HepG2 (cell line): Measurements from ENCODE around the gene CHMP1B. TPM values are rescaled to one million over a fixed set of nuclear protein-coding genes. Genes with fewer than 3 reads are reported as not detected.
A peak's percentile ranks its signal among the peaks of the same experiment; 100 is the strongest.

ENCODE experiments used
- FOXA3 ChIP-seq: IDR thresholded peaks from 2 replicates; pipeline ENCODE4 v1.6.1; 2016; ENCODE audit warnings: missing genetic modification reagents, missing compliant biosample characterization
- HDAC1 ChIP-seq: sonication (generic); formaldehyde crosslinking; IDR thresholded peaks from 2 replicates; pipeline ENCODE4 v1.5.1; 2020; ENCODE audit warnings: mild to moderate bottlenecking, missing genetic modification reagents
- HDAC2 ChIP-seq: sonication (generic); formaldehyde crosslinking; IDR thresholded peaks from 2 replicates; pipeline ENCODE4 v1.4.0; 2020; ENCODE audit warnings: missing genetic modification reagents
- HIVEP1 ChIP-seq: sonication (generic); formaldehyde crosslinking; IDR thresholded peaks from 2 replicates; pipeline ENCODE4 v1.4.0; 2020; ENCODE audit warnings: mild to moderate bottlenecking, missing genetic modification reagents
- JDP2 ChIP-seq: sonication (generic); formaldehyde crosslinking; IDR thresholded peaks from 2 replicates; pipeline ENCODE4 v1.8.1; 2022; ENCODE audit warnings: missing genetic modification reagents, borderline replicate concordance
- KDM5B ChIP-seq: sonication (generic); formaldehyde crosslinking; IDR thresholded peaks from 2 replicates; pipeline ENCODE4 v1.4.0; 2020; ENCODE audit warnings: missing genetic modification reagents, mild to moderate bottlenecking, borderline replicate concordance
- NONO ChIP-seq, 2 experiments: fragments of 450-650 bp in 1 of 2; sonication (generic) in 1 of 2; formaldehyde crosslinking in 1 of 2; IDR thresholded peaks in 1 of 2; conservative IDR thresholded peaks in 1 of 2; 2 replicates each; pipeline versions ENCODE4 v1.6.1 to v1.8.0; 2017 to 2022; ENCODE audit warnings: mild to moderate bottlenecking in 1 of 2, missing genetic modification reagents in 1 of 2, moderate library complexity in 1 of 2
- NR0B2 ChIP-seq: sonication (generic); formaldehyde crosslinking; IDR thresholded peaks from 2 replicates; pipeline ENCODE4 v1.4.0; 2020; ENCODE audit warnings: mild to moderate bottlenecking, missing genetic modification reagents
- SNAPC2 ChIP-seq: sonication (generic); formaldehyde crosslinking; IDR thresholded peaks from 2 replicates; pipeline ENCODE4 v1.8.1; 2022; ENCODE audit warnings: mild to moderate bottlenecking, missing genetic modification reagents
- SSRP1 ChIP-seq: IDR thresholded peaks from 2 replicates; pipeline ENCODE4 v1.6.1; 2016; ENCODE audit warnings: control low read depth
- XRCC5 ChIP-seq: fragments of 200-400 bp; formaldehyde crosslinking; optimal IDR thresholded peaks from 2 replicates; pipeline ENCODE3; 2017; ENCODE audit warnings: mild to moderate bottlenecking, low read length
- ZNF224 ChIP-seq: sonication (generic); formaldehyde crosslinking; IDR thresholded peaks from 2 replicates; pipeline ENCODE4 v1.5.0; 2020; ENCODE audit warnings: mild to moderate bottlenecking, missing genetic modification reagents
- ZNF501 ChIP-seq: sonication (generic); formaldehyde crosslinking; IDR thresholded peaks from 2 replicates; pipeline ENCODE4 v1.5.1; 2020; ENCODE audit warnings: mild to moderate bottlenecking, moderate library complexity, missing genetic modification reagents
- ZNF646 ChIP-seq: sonication (generic); formaldehyde crosslinking; IDR thresholded peaks from 2 replicates; pipeline ENCODE4 v1.9.0; 2021; ENCODE audit warnings: mild to moderate bottlenecking, missing genetic modification reagents
- ZUFSP ChIP-seq: sonication (generic); formaldehyde crosslinking; IDR thresholded peaks from 2 replicates; pipeline ENCODE4 v1.9.0; 2021; ENCODE audit warnings: missing genetic modification reagents, mild to moderate bottlenecking, borderline replicate concordance
- polyA plus RNA-seq, 8 experiments: library from polyadenylated mRNA; depleted of rRNA in 3 of 8; stranded (reverse) in 7 of 8; unstranded in 1 of 8; fragments of >200 nt; fragmentation: Illumina TruSeq in 4 of 8; extraction: Trizol in 4 of 8; gene quantifications; 2 replicates each; pipeline versions ENCODE4 v1.2.1 to v1.2.3, GENCODE V29; 2011 to 2016; ENCODE audit warnings: low read depth in 4 of 8, missing spikeins in 1 of 8, mixed read lengths in 1 of 8; ENCODE audit not compliant: insufficient read depth in 1 of 8
- total RNA-seq, 5 experiments: library from RNA; depleted of rRNA; stranded (reverse); fragments of >200 nt; fragmentation: Illumina TruSeq; extraction: Trizol; gene quantifications; 2 replicates each; pipeline ENCODE4 v1.2.3, GENCODE V29; 2016; ENCODE audit warnings: low read depth in 1 of 5
- TF ChIP-seq, protein P1 (sequence below): sonication (generic); formaldehyde crosslinking; IDR thresholded peaks from 2 replicates; pipeline ENCODE4 v1.8.0; 2022; ENCODE audit warnings: mild to moderate bottlenecking, missing genetic modification reagents, moderate library complexity
- TF ChIP-seq, protein P2 (sequence below): sonication (generic); formaldehyde crosslinking; IDR thresholded peaks from 2 replicates; pipeline ENCODE4 v1.8.0; 2022; ENCODE audit warnings: mild to moderate bottlenecking, missing genetic modification reagents, moderate library complexity
- TF ChIP-seq, protein P3 (sequence below): sonication (generic); formaldehyde crosslinking; IDR thresholded peaks from 2 replicates; pipeline ENCODE4 v1.4.0; 2020; ENCODE audit warnings: mild to moderate bottlenecking, missing genetic modification reagents

The CHMP1B gene
- total and polyA plus RNA-seq, 2 of the 13 experiments (the other 11 are each of a cell fraction or from before 2014, with no cell fraction given) = 18.8 to 20.2 TPM

- TF ChIP-seq, protein P1, sequence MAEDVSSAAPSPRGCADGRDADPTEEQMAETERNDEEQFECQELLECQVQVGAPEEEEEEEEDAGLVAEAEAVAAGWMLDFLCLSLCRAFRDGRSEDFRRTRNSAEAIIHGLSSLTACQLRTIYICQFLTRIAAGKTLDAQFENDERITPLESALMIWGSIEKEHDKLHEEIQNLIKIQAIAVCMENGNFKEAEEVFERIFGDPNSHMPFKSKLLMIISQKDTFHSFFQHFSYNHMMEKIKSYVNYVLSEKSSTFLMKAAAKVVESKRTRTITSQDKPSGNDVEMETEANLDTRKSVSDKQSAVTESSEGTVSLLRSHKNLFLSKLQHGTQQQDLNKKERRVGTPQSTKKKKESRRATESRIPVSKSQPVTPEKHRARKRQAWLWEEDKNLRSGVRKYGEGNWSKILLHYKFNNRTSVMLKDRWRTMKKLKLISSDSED (CRISPR knock-in tag) = no peak
- TF ChIP-seq ZNF501 (CRISPR knock-in tag) (0 out of 2 replicates have a peak, but pooled peaks have one; percentile 28), ZNF224 (CRISPR knock-in tag) (no peak), ZNF646 (no peak), SNAPC2 (CRISPR knock-in tag) (no peak), ZUFSP (no peak), KDM5B (CRISPR knock-in tag) (no peak), NR0B2 (no peak), JDP2 (CRISPR knock-in tag) (no peak), HIVEP1 (CRISPR knock-in tag) (no peak), HDAC2 (0 out of 2 replicates have a peak, but pooled peaks have one; percentile 50), XRCC5 (peak; percentile 32), HDAC1 (no peak), SSRP1 (CRISPR knock-in tag) (no peak), NONO (IDR thresholded peaks at IDR 0.05) (no peak), NONO (CRISPR knock-in tag; conservative IDR thresholded peaks at IDR 0.05) (no peak), FOXA3 (CRISPR knock-in tag) (peak; percentile 32; the same call in 1 of the 2 replicates)
- TF ChIP-seq, protein P2, sequence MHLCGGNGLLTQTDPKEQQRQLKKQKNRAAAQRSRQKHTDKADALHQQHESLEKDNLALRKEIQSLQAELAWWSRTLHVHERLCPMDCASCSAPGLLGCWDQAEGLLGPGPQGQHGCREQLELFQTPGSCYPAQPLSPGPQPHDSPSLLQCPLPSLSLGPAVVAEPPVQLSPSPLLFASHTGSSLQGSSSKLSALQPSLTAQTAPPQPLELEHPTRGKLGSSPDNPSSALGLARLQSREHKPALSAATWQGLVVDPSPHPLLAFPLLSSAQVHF (CRISPR knock-in tag) = no peak
- TF ChIP-seq, protein P3, sequence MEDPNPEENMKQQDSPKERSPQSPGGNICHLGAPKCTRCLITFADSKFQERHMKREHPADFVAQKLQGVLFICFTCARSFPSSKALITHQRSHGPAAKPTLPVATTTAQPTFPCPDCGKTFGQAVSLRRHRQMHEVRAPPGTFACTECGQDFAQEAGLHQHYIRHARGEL (CRISPR knock-in tag) = no peak
These were observed 34.2 kb downstream of the CHMP1B start (continued) for GRCh38 chr18:11885278-11885947.
